B cell (primary cell): ENCODE data around the gene PLS1. TPM values are rescaled to one million over a fixed set of nuclear protein-coding genes. Genes with fewer than 3 reads are reported as not detected.

Experiments used
- ATAC-seq: fragments of 200-7000 bp; cut with Tn5 transposase; one replicate; pipeline ENCODE4 v1.10.0; 2021; ENCODE audit warnings: low read depth, mild to moderate bottlenecking, moderate number of reproducible peaks, moderate library complexity
- CTCF ChIA-PET: fragments of 350-600 bp; sonication (Branson Sonifier 250); formaldehyde crosslinking; loops from one replicate; lab custom pipeline; 2021; ENCODE audit warnings: antibody characterized with exemption, inconsistent platforms; lab: Charles Lee
- POLR2A ChIA-PET: fragments of 350-600 bp; sonication (Branson Sonifier 250); formaldehyde crosslinking; loops from one replicate; lab custom pipeline; 2021; ENCODE audit warnings: antibody characterized with exemption; lab: Charles Lee
- DNase-seq: peaks from one replicate; pipeline ENCODE4 v3.0.0; 2013
- H2AFZ ChIP-seq: 2 replicates; pipeline ENCODE4 v1.6.1; 2012; ENCODE audit warnings: mild to moderate bottlenecking, low read depth, low read length; ENCODE audit not compliant: insufficient read depth, poor library complexity, severe bottlenecking
- H3K27ac ChIP-seq, 2 donors: 1 replicate in 1 of 2; 2 replicates in 1 of 2; pipeline ENCODE4 v1.5.1; 2012 to 2013; ENCODE audit warnings: low read length in 2 of 2, mild to moderate bottlenecking in 2 of 2, moderate library complexity in 1 of 2
- H3K27me3 ChIP-seq, 4 experiments: fragments of 200-600 bp in 1 of 4; sonication (generic) in 1 of 4; replicated peaks in 1 of 4; 1 replicate in 2 of 4; 2 replicates in 2 of 4; pipeline versions ENCODE4 v1.6.1 to v1.7.0; 2013 to 2016; ENCODE audit warnings: low read length in 3 of 4, mild to moderate bottlenecking in 2 of 4, mixed read lengths in 1 of 4, moderate library complexity in 1 of 4; ENCODE audit not compliant: insufficient read depth in 4 of 4, control insufficient read depth in 3 of 4; ENCODE audit errors: control extremely low read depth in 1 of 4
- H3K36me3 ChIP-seq, 2 experiments: replicated peaks in 1 of 2; 1 replicate in 1 of 2; 2 replicates in 1 of 2; pipeline versions ENCODE4 v1.6.1 to v1.7.1; 2013; ENCODE audit warnings: low read length in 1 of 2; ENCODE audit not compliant: insufficient read depth in 2 of 2, control insufficient read depth in 1 of 2; ENCODE audit errors: control extremely low read depth in 1 of 2, extremely low read depth in 1 of 2
- H3K4me1 ChIP-seq, 2 donors: fragments of 200-600 bp in 1 of 2; sonication (generic) in 1 of 2; 1 replicate in 1 of 2; 2 replicates in 1 of 2; pipeline versions ENCODE4 v1.5.1 to v1.6.1; 2013 to 2017; ENCODE audit warnings: low read length in 2 of 2; ENCODE audit not compliant: control insufficient read depth in 2 of 2, insufficient read depth in 2 of 2
- H3K4me2 ChIP-seq: replicated peaks from 2 replicates; pipeline ENCODE3; 2012; ENCODE audit warnings: mild to moderate bottlenecking, low read depth, low read length; ENCODE audit not compliant: poor library complexity, severe bottlenecking
- H3K4me3 ChIP-seq, 5 experiments: fragments of 200-600 bp in 1 of 5; sonication (generic) in 1 of 5; 1 replicate in 3 of 5; 2 replicates in 2 of 5; pipeline versions ENCODE4 v1.5.1 to v1.7.0; 2011 to 2016; ENCODE audit warnings: low read length in 4 of 5, mild to moderate bottlenecking in 4 of 5, low read depth in 2 of 5, control low read depth in 1 of 5, moderate library complexity in 1 of 5; ENCODE audit not compliant: insufficient read depth in 1 of 5; ENCODE audit errors: control extremely low read depth in 1 of 5, extremely low read depth in 1 of 5
- H3K79me2 ChIP-seq: fragments of 200-600 bp; sonication (generic); one replicate; pipeline ENCODE4 v1.6.0; 2016; ENCODE audit warnings: low read length; ENCODE audit not compliant: control insufficient read depth, insufficient read depth
- H3K9ac ChIP-seq: fragments of 200-600 bp; sonication (generic); 2 replicates; pipeline ENCODE4 v1.6.1; 2017; ENCODE audit warnings: mild to moderate bottlenecking, low read length, moderate library complexity
- H3K9me3 ChIP-seq, 3 donors: one replicate each; pipeline versions ENCODE4 v1.6.1 to v1.7.1; 2013; ENCODE audit warnings: low read length in 2 of 3; ENCODE audit not compliant: control insufficient read depth in 2 of 3, insufficient read depth in 1 of 3; ENCODE audit errors: control extremely low read depth in 1 of 3
- H4K20me1 ChIP-seq: 2 replicates; pipeline ENCODE4 v1.6.0; 2012; ENCODE audit warnings: mild to moderate bottlenecking, low read length; ENCODE audit not compliant: insufficient read depth, control insufficient read depth, poor library complexity, severe bottlenecking
- H3K27ac Mint-ChIP-seq: one replicate; pipeline ENCODE4 v1.8.0; 2021; ENCODE audit warnings: mixed read lengths
- H3K27me3 Mint-ChIP-seq: one replicate; pipeline ENCODE4 v1.8.0; 2021; ENCODE audit warnings: mixed read lengths
- H3K4me1 Mint-ChIP-seq: one replicate; pipeline ENCODE4 v1.8.0; 2021; ENCODE audit warnings: mixed read lengths
- H3K4me3 Mint-ChIP-seq: one replicate; pipeline ENCODE4 v1.8.0; 2021; ENCODE audit warnings: mixed read lengths
- H3K9me3 Mint-ChIP-seq: one replicate; pipeline ENCODE4 v1.8.0; 2022; ENCODE audit warnings: mixed read lengths; ENCODE audit not compliant: insufficient read depth
- CTCF ChIP-seq: fragments of 200-600 bp; IDR thresholded peaks from one replicate; pipeline ENCODE4 v1.8.0; 2022; ENCODE audit warnings: antibody characterized with exemption, mild to moderate bottlenecking
- EZH2 ChIP-seq: IDR thresholded peaks from 2 replicates; pipeline ENCODE4 v1.6.1; 2012; ENCODE audit warnings: borderline replicate concordance, low read depth, mild to moderate bottlenecking, moderate library complexity, low read length; ENCODE audit not compliant: insufficient read depth, poor library complexity, severe bottlenecking
- WGBS: methylation state at CpG from one replicate; pipeline ENCODE4 v1.1.5; 2013; ENCODE audit warnings: missing lambda C conversion rate; ENCODE audit not compliant: insufficient coverage; 5-methylcytosine and 5-hydroxymethylcytosine counted together
- intact Hi-C: fragments of 100-400 bp; cut with micrococcal nuclease; formaldehyde crosslinking; loops from one replicate; pipeline ENCODE4 v1.10.0; 2022
- polyA plus RNA-seq: library from polyadenylated mRNA; depleted of rRNA; stranded (reverse); fragments of >200 nt; gene quantifications from 2 replicates; pipeline ENCODE4 v1.2.3, GENCODE V29; 2012
- total RNA-seq, 2 donors: library from RNA; stranded (reverse); fragments of 120-200 nt in 1 of 2; gene quantifications; 1 replicate in 1 of 2; 2 replicates in 1 of 2; pipeline versions ENCODE4 v1.2.3 to v1.2.4, GENCODE V29; 2013 to 2022

PLS1 gene
- total and polyA plus RNA-seq, 2 donors (not counting 1 experiment from before 2014, with no cell fraction given): 0.13 to 0.74 TPM

- no peak for ATAC-seq
These were observed 129.8 kb downstream of the PLS1 start for GRCh38 chr3:142726017-142726416.

DNA sequence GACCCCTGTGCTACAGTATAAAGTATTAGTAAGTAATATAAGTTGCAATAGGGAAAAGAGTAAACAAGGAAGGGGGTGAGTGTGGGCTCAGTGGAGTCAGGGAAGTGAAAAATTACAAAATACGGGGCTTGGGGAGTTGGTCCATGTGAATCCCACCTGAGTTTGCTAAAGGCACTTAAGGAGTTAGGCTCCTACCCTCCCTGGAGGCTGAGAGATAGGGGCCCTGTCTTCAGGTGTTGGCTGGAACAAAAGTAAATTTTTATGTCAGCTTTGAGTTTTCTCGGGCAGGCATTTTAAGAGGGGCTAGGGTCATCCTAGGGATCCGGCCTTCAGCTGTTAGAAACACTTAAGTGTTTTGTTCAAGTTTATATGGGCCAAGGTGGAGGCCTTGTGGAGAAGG, 135.9 kb downstream of the PLS1 start:
- Histone ChIP-seq H3K4me2 (no peak overlapping the region), H3K79me2 (no peaks in the 10 kb centered on the region), H3K27me3 (no peaks in the 10 kb centered on the region), H3K4me3 (no peak overlapping the region), H3K9ac (no peak overlapping the region), H3K4me1 (no peaks in the 10 kb centered on the region), H2AFZ (no peak overlapping the region), H4K20me1 (no peaks in the 10 kb centered on the region), H3K36me3 (no peaks in the 10 kb centered on the region), H3K27ac (no peak overlapping the region), H3K9me3 (no peaks in the 10 kb centered on the region)
- intact Hi-C loops: no loop called here
- TF ChIP-seq CTCF (no peak), EZH2 (no peak)
- WGBS: 98% methylated on average over 3 of the region's 3 CpGs
- H3K4me3 Mint-ChIP-seq: no peak overlapping the region
- CTCF ChIA-PET: interaction anchor here (0.7 kb wide), 2 partner anchors 44 to 184 kb away, joined by 3 read pairs; no protein-coding TSS in a partner anchor
- DNase-seq (no peak), ATAC-seq (no peak)
- POLR2A ChIA-PET: no interaction called here
- H3K27ac Mint-ChIP-seq: no peak overlapping the region
- H3K9me3 Mint-ChIP-seq: no peaks in the 10 kb centered on the region
- no peaks in the 10 kb centered on the region for H3K4me1 Mint-ChIP-seq
- H3K27me3 Mint-ChIP-seq: peaks cover 3% of the 10 kb centered on the region

More at GRCh38 chr3:142726017-142726416, 129.8 kb downstream of the PLS1 start:
- no peaks in the 10 kb centered on the region for H3K9me3 Mint-ChIP-seq
- Histone ChIP-seq H3K9me3 (peaks cover 0 to 7% (median 1%) of the 10 kb centered on the region in 3 donors), H3K27me3 (peaks cover 0 to 13% (median 10%) of the 10 kb centered on the region in 4 experiments), H4K20me1 (no peaks in the 10 kb centered on the region), H3K36me3 (no peaks in the 10 kb centered on the region), H3K27ac (no peak overlapping the region), H3K4me1 (peaks cover 8 to 11% of the 10 kb centered on the region in 2 donors), H3K79me2 (no peaks in the 10 kb centered on the region), H3K9ac (no peak overlapping the region), H3K4me3 (no peak overlapping the region), H2AFZ (no peak overlapping the region), H3K4me2 (no peak overlapping the region)
- no peak for TF ChIP-seq CTCF
- TF ChIP-seq EZH2: no peak
- no peak overlapping the region for H3K4me3 Mint-ChIP-seq
- intact Hi-C loops: no loop called here
- peaks cover 24% of the 10 kb centered on the region for H3K27me3 Mint-ChIP-seq
- no peak for DNase-seq
- no CpG with 5 or more reads among the region's 1 CpG for WGBS
- H3K4me1 Mint-ChIP-seq: peaks cover 13% of the 10 kb centered on the region
- ChIA-PET POLR2A (no interaction called here), CTCF (no interaction called here)
- H3K27ac Mint-ChIP-seq: no peak overlapping the region
